HG03575 (cell line): Measurements from ENCODE around the gene HNRNPH1.
A peak's percentile ranks its signal among the peaks of the same experiment; 100 is the strongest.
"Not testable (repeated sequence)": the region's sequence is repeated elsewhere in the genome, so short reads cannot be mapped to it uniquely, and the experiment has no call there.

Source experiments
- ATAC-seq: cut with Tn5 transposase; IDR thresholded peaks from one replicate; pipeline ENCODE4 v1.9.1; 2021; ENCODE audit not compliant: unreplicated experiment, insufficient number of reproducible peaks, low FRiP score; ENCODE audit errors: extremely low read depth

HNRNPH1 gene, protein sequence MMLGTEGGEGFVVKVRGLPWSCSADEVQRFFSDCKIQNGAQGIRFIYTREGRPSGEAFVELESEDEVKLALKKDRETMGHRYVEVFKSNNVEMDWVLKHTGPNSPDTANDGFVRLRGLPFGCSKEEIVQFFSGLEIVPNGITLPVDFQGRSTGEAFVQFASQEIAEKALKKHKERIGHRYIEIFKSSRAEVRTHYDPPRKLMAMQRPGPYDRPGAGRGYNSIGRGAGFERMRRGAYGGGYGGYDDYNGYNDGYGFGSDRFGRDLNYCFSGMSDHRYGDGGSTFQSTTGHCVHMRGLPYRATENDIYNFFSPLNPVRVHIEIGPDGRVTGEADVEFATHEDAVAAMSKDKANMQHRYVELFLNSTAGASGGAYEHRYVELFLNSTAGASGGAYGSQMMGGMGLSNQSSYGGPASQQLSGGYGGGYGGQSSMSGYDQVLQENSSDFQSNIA

DNA sequence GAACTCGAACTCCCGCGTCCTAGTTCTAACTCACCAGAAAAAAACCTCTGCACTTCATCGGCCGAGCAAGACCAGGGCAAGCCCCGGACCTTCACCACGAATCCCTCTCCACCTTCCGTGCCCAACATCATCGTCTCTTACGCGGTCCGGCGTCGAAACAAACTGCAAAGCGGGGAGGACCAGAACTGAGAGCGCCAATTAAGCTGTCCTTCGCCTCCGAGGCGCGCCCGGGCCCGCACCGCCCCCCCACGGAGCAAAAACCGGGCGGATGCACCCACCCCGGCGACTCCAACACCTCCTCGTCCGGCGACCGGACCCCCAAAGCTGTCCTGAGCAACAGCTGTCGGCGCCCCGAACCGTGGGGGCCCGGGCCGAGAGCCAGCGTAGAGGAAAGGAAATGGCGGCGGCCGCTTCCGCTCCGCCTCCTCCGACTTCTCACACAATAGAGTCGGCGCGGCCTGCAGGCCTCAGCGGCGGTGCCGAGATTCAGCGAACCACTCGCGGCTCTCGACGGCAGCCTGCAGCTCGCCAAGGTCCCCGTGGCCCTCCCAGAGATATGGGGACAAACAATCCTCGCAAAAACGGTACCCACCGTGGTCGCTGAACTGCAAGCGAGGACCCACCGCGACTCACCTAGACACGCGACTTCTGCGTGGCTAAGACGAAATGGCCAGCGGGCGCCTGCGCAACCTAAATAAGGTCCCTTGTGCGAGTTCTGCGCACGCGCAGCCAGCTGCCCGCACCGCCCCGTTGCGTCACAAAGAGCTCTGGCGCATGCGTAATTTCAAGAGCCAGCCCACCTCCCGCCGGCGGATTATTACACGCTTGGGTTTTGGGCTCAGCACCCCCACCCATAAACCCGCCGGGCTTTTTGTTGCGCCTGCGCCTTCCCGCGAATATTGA is at the start of gene HNRNPH1:
Gene HNRNPH1 (minus strand): TSS at position 669 of the 903 bp plus-strand sequence. CDS start 538 bp downstream, at position 131.
- ATAC-seq = peak; percentile 68

DNA sequence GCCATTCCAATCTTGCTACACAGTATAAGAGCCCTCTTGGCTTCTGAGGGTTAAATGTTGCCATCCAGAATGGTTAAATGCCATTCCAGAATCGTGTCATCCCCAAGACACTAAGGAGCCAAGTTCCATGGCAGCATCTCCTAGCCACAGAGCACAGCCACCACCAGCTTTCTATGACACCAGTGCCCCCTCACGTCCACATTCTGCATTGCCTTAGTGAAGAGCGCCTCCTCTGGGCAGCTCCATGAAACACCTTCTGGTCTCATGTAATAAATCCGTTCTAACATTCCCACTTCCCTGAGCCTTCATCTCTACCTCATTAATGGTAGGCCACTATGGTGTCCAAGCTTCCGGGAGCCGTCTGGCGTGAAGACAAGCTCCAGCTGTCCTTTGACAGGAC is 44.9 kb upstream of the HNRNPH1 start:
- no peak for ATAC-seq

DNA sequence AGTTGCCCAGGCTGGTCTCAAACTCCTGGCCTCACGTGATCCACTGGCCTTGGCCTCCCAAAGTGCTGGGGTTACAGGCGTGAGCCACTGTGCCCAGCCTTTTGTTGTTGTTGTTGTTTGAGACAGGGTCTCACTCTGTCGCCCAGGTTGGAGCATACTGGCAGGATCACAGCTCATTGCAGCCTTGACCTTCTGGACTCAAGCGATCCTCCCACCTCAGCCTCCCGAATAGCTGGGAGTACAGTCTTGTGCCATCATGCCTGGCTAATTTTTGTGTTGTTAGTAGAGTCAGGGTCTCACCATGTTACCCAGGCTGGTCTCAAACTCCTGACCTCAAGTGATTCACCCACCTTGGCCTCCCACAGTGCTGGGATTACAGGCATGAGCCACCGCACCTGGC is 38.2 kb upstream of the HNRNPH1 start:
- not testable (repeated sequence) for ATAC-seq

DNA sequence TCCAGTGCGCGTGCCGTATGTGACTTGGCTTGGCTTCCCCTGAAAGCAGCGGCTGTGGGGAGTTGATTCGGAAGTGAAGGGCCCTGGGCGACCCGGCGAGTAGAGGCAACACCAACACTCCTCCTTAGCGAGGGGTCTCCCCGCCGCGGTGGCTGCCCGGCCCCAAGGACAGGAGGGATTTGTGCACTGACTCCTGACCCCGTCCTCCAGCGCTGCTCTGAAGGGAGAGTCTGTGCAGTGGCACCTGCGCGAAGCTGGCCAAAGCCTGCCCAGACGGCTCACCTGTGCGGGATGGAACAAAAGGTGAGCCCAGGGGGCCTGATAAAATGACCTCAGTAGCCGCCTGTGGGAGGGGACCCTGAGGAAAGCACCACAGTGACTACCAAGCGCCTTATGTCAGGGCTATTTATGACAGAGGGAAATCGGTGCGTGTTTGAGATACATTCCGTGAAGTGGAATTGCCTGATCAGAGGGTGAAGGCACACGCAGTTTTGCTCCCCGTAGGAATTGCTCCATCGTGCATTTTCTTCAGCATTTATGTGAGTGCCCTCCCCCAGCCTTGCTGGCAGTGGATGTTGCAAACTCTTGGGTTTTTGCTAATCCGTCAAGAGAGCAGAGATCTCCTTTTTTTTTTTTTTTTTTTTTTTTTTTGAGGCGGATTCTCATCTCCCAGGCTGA is 34.8 kb upstream of the HNRNPH1 start:
- not testable (repeated sequence) for ATAC-seq

DNA sequence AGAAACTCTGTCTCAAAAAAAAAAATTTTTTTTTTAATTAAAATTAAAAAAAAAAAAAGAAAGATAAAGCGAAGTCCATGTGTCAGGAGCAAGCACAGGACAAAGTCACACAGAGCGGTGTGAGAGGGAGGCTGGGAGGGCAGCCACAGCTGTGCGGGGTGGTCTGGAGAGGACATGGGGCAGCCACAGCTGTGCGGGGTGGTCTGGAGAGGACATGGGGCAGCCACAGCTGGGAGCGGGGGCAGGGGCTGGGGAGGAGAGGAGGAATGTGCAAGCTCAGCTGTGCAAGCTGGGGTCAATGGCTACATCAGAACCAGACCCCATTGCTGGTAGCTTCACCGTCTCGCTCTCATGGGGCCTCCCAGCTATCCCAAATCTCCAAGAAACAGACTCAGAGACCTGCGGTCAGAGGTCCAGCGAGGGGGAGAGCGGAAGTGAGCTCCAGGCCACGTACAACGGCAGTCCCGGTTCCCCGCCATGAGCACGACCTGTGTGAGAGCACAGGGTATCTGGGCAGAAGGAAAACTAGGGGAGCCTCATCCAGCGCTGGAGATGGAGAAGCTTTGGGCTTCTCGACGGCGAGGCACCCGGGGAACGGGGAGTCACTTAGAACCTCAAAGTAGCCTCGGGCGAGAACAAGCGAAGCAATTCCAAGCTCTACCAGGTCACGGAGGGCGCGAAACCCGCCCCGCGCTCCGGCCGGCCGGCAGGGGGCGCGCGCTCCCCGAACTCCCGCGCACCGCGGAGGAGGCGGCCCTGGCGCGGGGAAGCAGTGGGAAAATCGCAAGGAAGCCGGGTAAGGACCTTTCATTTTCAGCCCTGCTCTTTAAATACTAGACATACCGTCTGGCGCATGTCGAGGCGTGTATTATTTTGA is 34.1 kb upstream of the HNRNPH1 start:
- not testable (repeated sequence) for ATAC-seq

DNA sequence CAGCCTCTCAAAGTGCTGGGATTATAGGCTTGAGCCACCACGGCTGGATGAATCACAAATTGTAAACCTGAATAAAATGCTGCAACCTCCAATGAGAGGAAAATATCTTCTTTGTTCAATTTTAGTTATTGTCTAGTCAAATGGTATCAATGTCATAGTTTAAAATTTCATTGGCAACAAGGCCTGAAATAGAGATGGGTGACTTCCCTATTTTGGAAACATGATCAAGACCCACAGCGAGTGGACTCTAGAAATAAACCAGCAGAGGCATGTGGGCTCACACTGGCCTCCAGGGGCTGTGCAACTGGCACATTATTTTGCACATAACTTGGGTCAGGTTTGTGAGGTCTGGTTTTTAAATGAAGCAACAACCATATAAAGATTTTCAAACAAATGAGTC is 29.7 kb upstream of the HNRNPH1 start:
- ATAC-seq = not testable (repeated sequence)

DNA sequence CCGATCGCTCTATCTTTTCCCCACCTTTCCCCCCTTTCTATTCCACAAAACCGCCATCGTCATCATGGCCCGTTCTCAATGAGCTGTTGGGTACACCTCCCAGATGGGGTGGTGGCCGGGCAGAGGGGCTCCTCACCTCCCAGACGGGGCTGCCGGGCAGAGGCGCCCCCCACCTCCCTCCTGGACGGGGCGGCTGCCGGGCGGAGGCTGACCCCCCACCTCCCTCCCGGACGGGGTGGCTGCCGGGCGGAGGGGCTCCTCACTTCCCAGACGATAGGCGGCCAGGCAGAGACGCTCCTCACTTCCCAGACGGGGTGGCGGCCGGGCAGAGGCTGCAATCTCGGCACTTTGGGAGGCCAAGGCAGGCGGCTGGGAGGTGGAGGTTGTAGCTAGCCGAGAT is 26.8 kb upstream of the HNRNPH1 start:
- ATAC-seq = not testable (repeated sequence)

DNA sequence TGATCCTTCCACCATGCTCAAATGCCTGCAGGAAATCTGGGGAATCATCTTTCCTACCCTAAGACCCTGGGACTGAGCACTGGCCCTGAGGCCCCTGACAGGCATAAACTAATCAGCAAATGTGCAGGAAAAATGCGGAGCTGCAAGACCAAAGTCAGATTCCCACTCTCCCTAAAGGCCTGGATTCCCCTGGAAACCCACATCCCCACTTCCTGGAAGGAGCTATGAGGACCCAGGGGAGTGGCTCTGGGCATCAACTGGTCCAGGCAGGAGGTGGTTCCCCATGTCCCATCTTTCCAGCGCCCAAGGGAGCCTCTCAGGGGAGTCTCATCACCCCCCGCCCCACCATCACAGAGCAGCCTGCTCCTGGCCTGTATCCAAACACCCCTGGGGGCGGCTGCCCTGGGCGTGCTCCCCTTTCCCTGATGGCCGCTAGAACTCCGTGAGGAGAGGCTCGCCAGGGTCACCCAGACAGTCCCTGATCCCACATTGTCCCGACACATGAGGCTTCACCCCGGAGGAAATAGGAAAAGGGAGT is 25.8 kb upstream of the HNRNPH1 start:
- not testable (repeated sequence) for ATAC-seq

DNA sequence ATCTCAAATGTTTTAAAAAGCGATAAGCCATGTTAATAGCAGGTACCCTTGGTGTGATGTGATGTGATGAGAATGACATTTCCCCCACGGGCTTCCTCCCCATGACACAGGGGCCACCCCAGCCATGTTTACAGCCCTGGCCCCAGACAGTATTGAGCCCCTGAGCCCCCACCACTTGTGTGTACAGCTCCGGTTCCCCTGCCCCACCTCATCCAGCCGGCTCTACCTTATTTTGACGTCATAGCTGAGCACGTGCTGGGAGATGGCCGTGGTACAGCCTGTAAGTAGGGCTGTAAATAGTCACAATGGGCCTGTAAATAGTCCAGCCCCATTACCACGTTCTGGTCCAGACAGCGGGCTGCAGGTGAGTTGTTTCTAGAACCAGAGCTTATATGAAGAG is 24.9 kb upstream of the HNRNPH1 start:
- ATAC-seq = no peak

DNA sequence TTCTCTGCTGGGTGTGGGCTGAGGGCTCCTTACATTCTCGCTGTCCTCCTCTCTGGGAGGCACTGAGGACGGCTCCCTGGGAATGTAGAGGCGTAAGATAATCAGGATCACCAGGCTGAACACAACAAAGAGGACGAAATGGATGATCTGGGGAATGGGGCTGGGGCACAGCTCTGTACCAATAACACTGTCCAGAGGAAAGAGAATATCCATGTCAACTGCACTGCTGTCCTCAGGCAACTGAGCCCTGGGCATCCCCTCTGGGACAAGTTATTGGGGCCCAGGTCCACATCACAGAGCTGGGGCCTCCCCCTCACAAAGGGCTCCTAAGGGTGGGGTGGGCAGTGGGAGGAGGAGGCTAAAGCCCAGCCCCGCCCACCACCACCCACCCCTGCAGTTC is 21.3 kb upstream of the HNRNPH1 start:
- ATAC-seq = not testable (repeated sequence)

DNA sequence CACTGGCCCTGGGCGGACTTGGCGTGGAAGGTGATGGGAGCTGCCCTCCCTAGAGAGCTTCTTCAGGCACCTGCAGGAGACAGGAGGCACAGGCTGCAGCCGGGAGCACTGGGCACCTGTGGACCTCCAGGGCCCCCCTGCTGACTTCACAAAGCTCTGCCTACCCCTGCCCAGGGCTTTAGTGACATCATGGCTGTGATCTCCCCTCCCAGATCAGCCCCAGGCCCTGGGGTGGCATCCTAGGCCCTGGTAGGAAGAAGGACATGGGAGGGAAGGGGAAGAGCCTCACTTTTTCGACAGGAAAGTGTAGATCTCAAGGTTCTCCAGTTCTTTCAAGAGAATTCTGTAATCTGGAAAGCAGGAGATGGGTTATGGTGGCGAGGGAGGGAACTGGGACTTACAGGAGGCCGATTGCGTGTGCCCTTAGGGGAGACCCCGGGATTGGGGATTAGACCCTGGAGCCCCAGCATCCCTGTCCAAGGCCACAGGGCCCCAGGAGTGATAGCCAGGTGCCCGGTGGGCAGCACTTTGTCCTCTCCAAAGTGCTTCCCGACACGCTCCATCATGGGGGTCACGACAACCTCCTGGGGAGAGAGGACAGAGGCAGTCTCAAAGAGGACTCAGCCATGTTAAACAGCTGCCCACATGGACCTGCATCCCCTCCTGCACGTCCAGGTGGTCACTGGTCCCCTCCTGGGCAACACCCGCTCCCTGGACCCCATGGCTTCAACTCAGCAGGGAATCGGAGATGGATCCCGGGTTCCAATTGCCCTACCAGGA is 19.9 kb upstream of the HNRNPH1 start:
- not testable (repeated sequence) for ATAC-seq

DNA sequence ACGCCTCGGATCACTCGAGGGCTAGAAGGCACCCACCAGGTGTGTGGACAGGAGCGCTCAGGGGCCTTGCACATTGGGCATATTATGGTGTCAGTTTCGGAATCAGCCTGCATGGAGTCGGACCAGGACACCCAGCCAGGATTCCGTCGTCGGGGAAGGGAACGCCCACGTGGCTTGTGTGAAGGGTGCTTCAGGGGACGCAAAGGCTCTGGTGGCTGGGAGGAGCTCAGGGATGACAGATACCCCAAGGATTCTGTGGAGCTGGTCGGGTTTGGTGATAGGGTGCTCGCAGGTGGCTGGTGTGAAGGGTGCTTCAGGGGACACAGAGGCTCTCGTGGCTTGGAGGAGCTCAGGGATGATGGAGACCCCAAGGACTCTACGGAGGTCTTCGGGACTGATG is 19.2 kb upstream of the HNRNPH1 start:
- ATAC-seq = not testable (repeated sequence)

DNA sequence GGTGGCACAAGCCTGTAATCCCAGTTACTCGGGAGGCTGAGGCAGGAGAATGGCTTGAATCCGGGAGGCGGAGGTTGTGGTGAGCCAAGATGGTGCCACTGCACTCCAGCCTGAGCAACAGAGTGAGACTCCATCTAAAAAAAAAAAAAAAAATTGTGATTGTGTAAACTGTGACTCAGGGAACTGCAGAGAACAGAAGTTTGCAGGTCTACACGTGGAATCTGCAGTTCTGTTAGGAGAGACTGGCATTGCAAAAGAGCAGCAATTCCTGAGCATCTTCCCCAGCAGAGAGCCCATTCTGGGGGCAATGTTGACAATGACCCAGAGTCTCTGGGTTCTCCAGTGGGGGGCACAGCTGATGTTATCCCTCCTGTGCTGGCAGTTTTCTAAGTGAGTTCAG is 18.3 kb upstream of the HNRNPH1 start:
- ATAC-seq = not testable (repeated sequence)

DNA sequence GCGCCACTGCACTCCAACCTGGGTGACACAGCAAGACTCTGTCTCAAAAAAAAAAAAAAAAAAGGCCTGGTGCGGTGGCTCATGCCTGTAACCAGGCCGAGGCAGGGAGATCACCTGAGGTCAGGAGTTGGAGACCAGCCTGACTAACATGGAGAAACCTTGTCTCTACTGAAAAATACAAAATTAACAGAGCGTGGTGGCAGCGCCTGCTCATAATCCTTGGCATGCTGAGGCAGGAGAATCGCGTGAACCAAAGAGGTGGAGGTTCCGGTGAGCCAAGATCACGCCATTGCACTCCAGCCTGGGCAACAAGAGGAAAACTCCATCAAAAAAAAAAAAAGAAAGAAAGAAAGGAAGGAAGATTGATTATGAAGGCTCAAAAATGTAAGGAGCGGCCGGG is 15.8 kb upstream of the HNRNPH1 start:
- ATAC-seq = not testable (repeated sequence)

DNA sequence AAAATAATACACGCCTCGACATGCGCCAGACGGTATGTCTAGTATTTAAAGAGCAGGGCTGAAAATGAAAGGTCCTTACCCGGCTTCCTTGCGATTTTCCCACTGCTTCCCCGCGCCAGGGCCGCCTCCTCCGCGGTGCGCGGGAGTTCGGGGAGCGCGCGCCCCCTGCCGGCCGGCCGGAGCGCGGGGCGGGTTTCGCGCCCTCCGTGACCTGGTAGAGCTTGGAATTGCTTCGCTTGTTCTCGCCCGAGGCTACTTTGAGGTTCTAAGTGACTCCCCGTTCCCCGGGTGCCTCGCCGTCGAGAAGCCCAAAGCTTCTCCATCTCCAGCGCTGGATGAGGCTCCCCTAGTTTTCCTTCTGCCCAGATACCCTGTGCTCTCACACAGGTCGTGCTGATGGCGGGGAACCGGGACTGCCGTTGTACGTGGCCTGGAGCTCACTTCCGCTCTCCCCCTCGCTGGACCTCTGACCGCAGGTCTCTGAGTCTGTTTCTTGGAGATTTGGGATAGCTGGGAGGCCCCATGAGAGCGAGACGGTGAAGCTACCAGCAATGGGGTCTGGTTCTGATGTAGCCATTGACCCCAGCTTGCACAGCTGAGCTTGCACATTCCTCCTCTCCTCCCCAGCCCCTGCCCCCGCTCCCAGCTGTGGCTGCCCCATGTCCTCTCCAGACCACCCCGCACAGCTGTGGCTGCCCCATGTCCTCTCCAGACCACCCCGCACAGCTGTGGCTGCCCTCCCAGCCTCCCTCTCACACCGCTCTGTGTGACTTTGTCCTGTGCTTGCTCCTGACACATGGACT is 11.1 kb upstream of the HNRNPH1 start:
- ATAC-seq = not testable (repeated sequence)

DNA sequence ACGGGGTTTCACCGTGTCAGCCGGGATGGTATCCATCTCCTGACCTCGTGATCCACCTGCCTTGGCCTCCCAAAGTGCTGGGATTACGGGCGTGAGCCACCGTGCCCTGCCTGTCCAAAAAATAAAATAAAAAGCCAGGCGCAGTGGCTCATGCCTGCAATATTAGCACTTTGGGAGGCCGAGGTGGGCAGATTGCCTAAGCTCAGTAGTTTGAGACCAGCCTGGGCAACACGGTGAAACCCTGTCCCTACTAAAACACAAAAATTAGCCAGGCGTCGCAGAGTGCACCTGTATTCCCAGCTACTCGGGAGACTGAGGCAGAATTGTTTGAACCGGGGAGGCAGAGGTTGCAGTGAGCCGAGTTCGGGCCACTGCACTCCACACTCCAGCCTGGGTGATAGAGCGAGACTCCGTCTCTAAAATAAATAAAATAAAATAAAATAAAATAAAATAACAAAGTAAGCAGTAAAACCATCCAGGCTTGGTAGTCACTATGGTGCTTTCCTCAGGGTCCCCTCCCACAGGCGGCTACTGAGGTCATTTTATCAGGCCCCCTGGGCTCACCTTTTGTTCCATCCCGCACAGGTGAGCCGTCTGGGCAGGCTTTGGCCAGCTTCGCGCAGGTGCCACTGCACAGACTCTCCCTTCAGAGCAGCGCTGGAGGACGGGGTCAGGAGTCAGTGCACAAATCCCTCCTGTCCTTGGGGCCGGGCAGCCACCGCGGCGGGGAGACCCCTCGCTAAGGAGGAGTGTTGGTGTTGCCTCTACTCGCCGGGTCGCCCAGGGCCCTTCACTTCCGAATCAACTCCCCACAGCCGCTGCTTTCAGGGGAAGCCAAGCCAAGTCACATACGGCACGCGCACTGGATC is 10.3 kb upstream of the HNRNPH1 start:
- ATAC-seq = not testable (repeated sequence)
